Activated T-cell treated with anti-CD3 and anti-CD28 coated beads, Interleukin-2, amount 50 U/mL, for 24 hours (primary cell): ENCODE results near the gene XCR1.

Experiments
- DNase-seq: peaks from one replicate; pipeline ENCODE4 v3.0.0-alpha.2; 2020
- H3K27ac Mint-ChIP-seq: 2 replicates; pipeline ENCODE4 v1.8.0; 2020; ENCODE audit warnings: mild to moderate bottlenecking, mixed read lengths
- H3K27me3 Mint-ChIP-seq: 2 replicates; pipeline ENCODE4 v1.8.0; 2020; ENCODE audit warnings: mixed read lengths
- H3K36me3 Mint-ChIP-seq: 2 replicates; pipeline ENCODE4 v1.8.0; 2020; ENCODE audit warnings: low read depth, mixed read lengths
- H3K4me1 Mint-ChIP-seq: 2 replicates; pipeline ENCODE4 v1.8.0; 2020; ENCODE audit warnings: low read depth, mixed read lengths
- H3K4me3 Mint-ChIP-seq: 2 replicates; pipeline ENCODE4 v1.8.0; 2020; ENCODE audit warnings: mild to moderate bottlenecking, moderate library complexity, mixed read lengths
- H3K9me3 Mint-ChIP-seq: 2 replicates; pipeline ENCODE4 v1.8.0; 2020; ENCODE audit warnings: mixed read lengths

Gene XCR1, protein sequence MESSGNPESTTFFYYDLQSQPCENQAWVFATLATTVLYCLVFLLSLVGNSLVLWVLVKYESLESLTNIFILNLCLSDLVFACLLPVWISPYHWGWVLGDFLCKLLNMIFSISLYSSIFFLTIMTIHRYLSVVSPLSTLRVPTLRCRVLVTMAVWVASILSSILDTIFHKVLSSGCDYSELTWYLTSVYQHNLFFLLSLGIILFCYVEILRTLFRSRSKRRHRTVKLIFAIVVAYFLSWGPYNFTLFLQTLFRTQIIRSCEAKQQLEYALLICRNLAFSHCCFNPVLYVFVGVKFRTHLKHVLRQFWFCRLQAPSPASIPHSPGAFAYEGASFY

DNA sequence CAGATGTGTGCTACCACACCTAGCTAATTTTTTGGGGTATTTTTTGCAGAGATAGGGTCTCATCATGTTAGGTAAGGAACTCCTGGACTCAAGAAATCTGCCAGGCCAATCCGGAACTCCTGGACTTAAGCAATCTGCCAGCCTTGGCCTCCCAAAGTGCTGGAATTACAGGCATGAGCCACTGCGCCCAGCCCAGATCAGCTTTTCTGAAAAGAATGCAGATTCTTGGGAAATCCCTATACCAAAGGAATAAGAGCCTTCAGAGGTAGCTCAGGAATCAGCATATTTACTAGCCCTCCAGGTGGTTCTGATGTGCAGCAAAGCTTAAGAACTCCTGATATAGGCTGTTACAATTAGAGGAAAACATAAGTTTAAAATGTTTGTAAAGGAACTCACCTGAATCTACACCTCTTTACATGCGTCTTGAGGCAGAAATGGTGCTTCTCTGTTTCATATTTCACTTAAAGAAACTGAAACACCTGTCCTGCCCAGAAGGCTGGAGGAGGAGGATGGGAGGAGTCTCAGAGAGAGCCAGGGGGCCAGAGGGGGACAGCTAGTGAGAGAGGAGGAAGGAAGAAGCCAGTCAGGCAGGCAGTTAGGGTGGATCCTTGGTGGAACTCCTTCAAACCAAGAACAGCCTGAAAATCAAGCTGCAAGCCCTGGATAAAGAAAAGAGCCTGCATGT, at the start of gene XCR1:
Gene XCR1 (minus strand): TSS at position 463 of the 685 bp plus-strand sequence. CDS start 5,536 bp downstream, outside the sequence.
- no peak for DNase-seq
- Mint-ChIP-seq H3K4me1 (no peaks in the 10 kb centered on the region), H3K9me3 (peaks cover 6% of the 10 kb centered on the region), H3K36me3 (no peaks in the 10 kb centered on the region), H3K4me3 (no peak within 1 kb of the TSS), H3K27me3 (no peaks in the 10 kb centered on the region), H3K27ac (no peak within 1 kb of the TSS)

DNA sequence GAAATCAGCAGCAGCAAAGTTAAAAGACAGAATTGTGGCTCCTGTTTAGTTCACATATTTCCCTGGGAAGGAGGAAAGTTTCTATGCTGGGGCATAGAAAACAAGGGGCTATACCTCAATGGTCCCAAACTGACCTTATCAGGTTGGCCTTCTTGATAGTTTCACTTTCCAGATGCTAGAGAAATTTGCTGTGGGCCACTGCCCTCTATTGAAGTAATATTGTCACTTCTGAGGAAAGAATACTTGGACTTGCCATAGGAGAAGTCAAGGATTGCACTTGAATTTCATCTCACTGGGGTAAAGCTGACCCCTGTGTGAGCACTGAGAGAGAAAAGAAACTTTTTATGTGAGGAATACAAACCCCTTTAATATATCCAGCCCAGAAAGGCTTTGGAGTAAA, 49.3 kb upstream of the XCR1 start:
- Mint-ChIP-seq H3K4me3 (no peak overlapping the region), H3K27me3 (peaks cover 43% of the 10 kb centered on the region), H3K4me1 (peaks cover 10% of the 10 kb centered on the region), H3K36me3 (no peaks in the 10 kb centered on the region), H3K27ac (no peak overlapping the region), H3K9me3 (peaks cover 14% of the 10 kb centered on the region)
- DNase-seq, result no peak

- peaks cover 18% of the 10 kb centered on the region for H3K4me1 Mint-ChIP-seq
Observed at GRCh38 chr3:46075816-46076215, 48.5 kb upstream of the XCR1 start.

DNA sequence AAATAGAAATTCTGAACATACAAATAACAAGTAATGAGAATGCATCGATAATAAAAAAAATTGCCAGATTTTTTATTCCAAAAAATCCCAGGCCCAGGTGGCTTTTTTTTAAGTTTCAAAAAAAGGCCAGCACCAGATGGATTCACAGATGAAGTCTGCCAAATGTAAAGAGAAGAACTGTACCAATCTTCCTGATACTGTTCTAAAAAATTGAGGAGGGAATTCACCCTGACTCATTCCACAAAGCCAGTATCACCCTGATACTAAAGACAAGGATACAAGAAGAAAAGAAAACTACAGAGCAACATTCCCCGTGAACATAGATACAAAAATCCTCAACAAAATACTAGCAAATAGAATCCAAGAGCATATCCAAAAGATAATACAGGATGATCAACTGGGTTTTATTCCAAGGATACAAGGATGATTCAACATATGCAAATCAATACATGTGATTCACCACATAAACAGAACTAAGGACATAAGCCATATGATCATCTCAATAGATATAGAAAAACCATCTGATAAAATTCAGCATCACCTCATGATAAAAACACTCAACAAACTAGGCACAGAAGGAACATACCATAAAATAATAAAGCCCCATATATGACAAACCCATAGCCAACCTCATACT, 44.1 kb upstream of the XCR1 start:
- Mint-ChIP-seq H3K9me3 (peaks cover 18% of the 10 kb centered on the region), H3K27me3 (peaks cover 49% of the 10 kb centered on the region), H3K4me3 (no peak overlapping the region), H3K4me1 (peaks cover 53% of the 10 kb centered on the region), H3K36me3 (no peaks in the 10 kb centered on the region), H3K27ac (peak overlapping the region; percentile 51)
- DNase-seq, result no peak

More at GRCh38 chr3:46075816-46076215, 48.5 kb upstream of the XCR1 start:
- Mint-ChIP-seq H3K36me3 (no peaks in the 10 kb centered on the region), H3K4me3 (no peak overlapping the region), H3K9me3 (peaks cover 18% of the 10 kb centered on the region), H3K27ac (no peak overlapping the region), H3K27me3 (peaks cover 41% of the 10 kb centered on the region)
- no peak for DNase-seq

DNA sequence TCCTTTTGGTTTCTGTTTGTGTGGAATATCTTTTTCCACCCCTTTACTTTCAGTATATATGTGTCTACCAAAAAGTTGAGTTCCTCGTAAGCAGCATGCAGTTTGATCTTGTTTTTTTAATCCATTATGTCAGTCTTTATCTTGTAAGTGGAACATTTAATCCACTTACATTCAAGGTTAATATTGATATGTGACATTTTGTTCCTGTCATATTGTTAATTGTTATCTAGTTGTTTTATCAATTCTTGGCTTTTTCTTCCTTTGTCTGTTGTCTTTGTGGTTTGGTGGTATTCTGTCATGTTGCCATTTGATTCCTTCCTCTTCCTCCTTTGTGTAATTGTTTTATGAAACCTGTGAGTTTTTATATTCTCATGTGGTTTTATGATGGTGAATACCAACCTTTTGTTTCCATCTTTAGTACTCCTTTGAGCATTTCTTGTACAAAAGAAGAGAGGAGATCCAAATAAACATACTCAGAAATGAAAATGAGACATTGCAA, 43.4 kb upstream of the XCR1 start:
- Mint-ChIP-seq H3K36me3 (no peaks in the 10 kb centered on the region), H3K9me3 (peaks cover 18% of the 10 kb centered on the region)
- no peak for DNase-seq

DNA sequence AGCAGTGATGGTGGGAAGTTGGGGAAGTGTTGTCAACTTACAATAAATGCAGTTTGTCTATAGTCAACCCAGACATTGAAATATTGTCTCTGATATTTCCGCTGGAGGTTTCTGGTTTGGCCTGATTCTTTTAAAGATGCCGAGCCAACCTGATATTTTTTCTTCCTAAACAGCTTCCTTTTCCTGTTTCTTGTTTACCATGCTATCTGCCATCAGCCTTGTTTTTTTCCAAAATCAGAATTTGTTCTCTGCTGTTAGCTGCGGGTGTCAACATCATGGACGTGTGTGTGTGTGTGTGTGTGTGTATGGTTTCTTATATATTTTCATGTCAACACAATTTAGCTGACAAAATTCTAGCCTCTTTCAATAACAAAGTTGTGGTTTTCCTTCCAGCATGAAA, 41.2 kb upstream of the XCR1 start:
- Mint-ChIP-seq H3K4me1 (peaks cover 76% of the 10 kb centered on the region), H3K9me3 (peaks cover 17% of the 10 kb centered on the region), H3K4me3 (peak overlapping the region; percentile 1), H3K27ac (no peak overlapping the region), H3K27me3 (peaks cover 49% of the 10 kb centered on the region), H3K36me3 (no peaks in the 10 kb centered on the region)
- DNase-seq, result no peak

More for the DNA sequence above, 43.4 kb upstream of the XCR1 start:
- Mint-ChIP-seq H3K27me3 (peaks cover 51% of the 10 kb centered on the region), H3K4me3 (no peak overlapping the region), H3K4me1 (peaks cover 58% of the 10 kb centered on the region), H3K27ac (peak overlapping the region; percentile 51)

- no peaks in the 10 kb centered on the region for H3K36me3 Mint-ChIP-seq
- DNase-seq, result no peak
- H3K27ac Mint-ChIP-seq, result no peak overlapping the region
- peaks cover 79% of the 10 kb centered on the region for H3K4me1 Mint-ChIP-seq
- H3K9me3 Mint-ChIP-seq, result peaks cover 7% of the 10 kb centered on the region
- no peak overlapping the region for H3K4me3 Mint-ChIP-seq
- H3K27me3 Mint-ChIP-seq, result peaks cover 49% of the 10 kb centered on the region
Observed at GRCh38 chr3:46067401-46067800, 40.1 kb upstream of the XCR1 start.

GRCh38 chr3:46065750-46066256, 38.5 kb upstream of the XCR1 start:
- H3K27ac Mint-ChIP-seq, result no peak overlapping the region
- peaks cover 69% of the 10 kb centered on the region for H3K4me1 Mint-ChIP-seq
- no peak overlapping the region for H3K4me3 Mint-ChIP-seq
- H3K27me3 Mint-ChIP-seq, result peaks cover 53% of the 10 kb centered on the region
- H3K36me3 Mint-ChIP-seq, result no peaks in the 10 kb centered on the region
- DNase-seq, result no peak
- H3K9me3 Mint-ChIP-seq, result no peaks in the 10 kb centered on the region

- H3K9me3 Mint-ChIP-seq, result no peaks in the 10 kb centered on the region
- H3K27me3 Mint-ChIP-seq, result peaks cover 57% of the 10 kb centered on the region
- peaks cover 64% of the 10 kb centered on the region for H3K4me1 Mint-ChIP-seq
- no peaks in the 10 kb centered on the region for H3K36me3 Mint-ChIP-seq
- DNase-seq, result peak; percentile 79
- peak overlapping the region; percentile 34 for H3K27ac Mint-ChIP-seq
- H3K4me3 Mint-ChIP-seq, result no peak overlapping the region
Observed at GRCh38 chr3:46065294-46065705, 38.0 kb upstream of the XCR1 start.

DNA sequence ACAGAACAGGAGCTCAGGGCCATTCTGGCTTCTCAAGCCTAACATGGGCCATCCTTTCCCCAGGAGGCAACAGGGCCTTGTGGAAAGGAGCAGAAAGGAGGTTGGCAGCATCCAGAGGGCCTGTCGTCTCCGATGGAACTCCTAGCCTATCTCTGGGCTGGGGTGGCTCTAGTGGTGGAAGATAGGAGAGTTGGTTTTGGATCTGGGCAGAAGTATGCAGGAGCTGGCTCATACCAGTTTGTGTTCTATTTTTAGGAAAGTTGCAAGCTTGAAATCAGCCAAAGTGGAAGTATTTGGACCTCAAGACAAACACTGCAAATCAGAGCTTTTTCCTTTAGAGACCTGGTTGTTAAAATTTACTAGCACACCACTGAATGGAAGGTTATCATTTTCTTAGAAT, 35.4 kb upstream of the XCR1 start:
- H3K27ac Mint-ChIP-seq, result no peak overlapping the region
- no peaks in the 10 kb centered on the region for H3K36me3 Mint-ChIP-seq
- H3K4me3 Mint-ChIP-seq, result no peak overlapping the region
- peaks cover 53% of the 10 kb centered on the region for H3K27me3 Mint-ChIP-seq
- DNase-seq, result no peak
- no peaks in the 10 kb centered on the region for H3K9me3 Mint-ChIP-seq
- peaks cover 39% of the 10 kb centered on the region for H3K4me1 Mint-ChIP-seq

- H3K4me3 Mint-ChIP-seq, result no peak overlapping the region
- no peaks in the 10 kb centered on the region for H3K9me3 Mint-ChIP-seq
- H3K27ac Mint-ChIP-seq, result no peak overlapping the region
- no peaks in the 10 kb centered on the region for H3K36me3 Mint-ChIP-seq
- peaks cover 51% of the 10 kb centered on the region for H3K27me3 Mint-ChIP-seq
- DNase-seq, result no peak
- H3K4me1 Mint-ChIP-seq, result peaks cover 31% of the 10 kb centered on the region
Observed at GRCh38 chr3:46061887-46062286, 34.6 kb upstream of the XCR1 start.

- no peak overlapping the region for H3K27ac Mint-ChIP-seq
- peaks cover 50% of the 10 kb centered on the region for H3K27me3 Mint-ChIP-seq
Observed at GRCh38 chr3:46061108-46061720, 33.9 kb upstream of the XCR1 start.

DNA sequence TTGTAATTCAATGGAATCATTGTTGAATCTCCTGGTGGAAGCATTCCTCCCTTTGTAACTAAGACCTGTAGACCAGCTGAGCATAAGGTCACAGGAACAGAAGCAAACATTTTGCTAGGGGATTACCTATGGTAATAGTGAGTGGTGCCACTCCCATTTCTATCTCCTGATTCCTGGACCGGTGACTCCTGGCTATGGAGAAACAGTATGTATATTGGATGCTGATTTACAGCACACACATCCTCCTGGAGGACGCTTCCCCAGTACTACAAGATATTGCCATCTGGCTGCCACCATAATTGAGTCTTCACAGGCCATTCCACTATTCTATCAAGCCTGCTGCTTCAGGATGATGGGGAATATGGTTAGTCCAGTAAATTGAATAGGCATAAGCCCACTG, 33.3 kb upstream of the XCR1 start:
- no peak overlapping the region for H3K27ac Mint-ChIP-seq
- H3K4me1 Mint-ChIP-seq, result peaks cover 22% of the 10 kb centered on the region
- no peak for DNase-seq
- no peak overlapping the region for H3K4me3 Mint-ChIP-seq
- H3K27me3 Mint-ChIP-seq, result peaks cover 52% of the 10 kb centered on the region
- H3K9me3 Mint-ChIP-seq, result no peaks in the 10 kb centered on the region
- H3K36me3 Mint-ChIP-seq, result no peaks in the 10 kb centered on the region

More at GRCh38 chr3:46061108-46061720, 33.9 kb upstream of the XCR1 start:
- no peak for DNase-seq
- Mint-ChIP-seq H3K36me3 (no peaks in the 10 kb centered on the region), H3K9me3 (no peaks in the 10 kb centered on the region), H3K4me1 (peaks cover 27% of the 10 kb centered on the region), H3K4me3 (no peak overlapping the region)

DNA sequence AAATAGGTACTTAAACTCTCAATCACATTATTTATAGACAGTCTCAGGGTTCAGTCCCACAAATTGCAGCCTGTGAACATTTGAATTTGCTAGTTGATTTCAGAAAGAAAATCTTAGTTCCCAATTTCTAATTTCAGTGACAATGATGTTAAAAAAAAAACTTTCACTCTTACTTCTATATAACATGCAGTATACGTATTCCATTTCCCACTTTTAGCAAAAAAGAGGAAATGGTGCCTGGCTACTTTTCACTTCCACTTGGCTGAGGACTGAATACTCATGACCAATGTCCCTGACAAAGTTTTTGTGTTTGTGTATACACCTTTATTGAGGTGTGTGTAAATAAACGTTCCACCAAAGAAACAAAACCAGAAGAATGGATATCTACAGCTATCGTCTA, 32.1 kb upstream of the XCR1 start:
- Mint-ChIP-seq H3K36me3 (no peaks in the 10 kb centered on the region), H3K9me3 (no peaks in the 10 kb centered on the region), H3K4me3 (no peak overlapping the region), H3K27ac (no peak overlapping the region), H3K27me3 (peaks cover 56% of the 10 kb centered on the region), H3K4me1 (peaks cover 14% of the 10 kb centered on the region)
- DNase-seq, result no peak
